NCI-H526 treated with DMSO at 0.1 percent for 48 hours (cell line): Measurements from ENCODE around the gene POLR2F.

Source experiments
- DNase-seq: peaks from one replicate; lab custom pipeline; 2025; lab: John Stamatoyannopoulos, UW

POLR2F gene

DNA sequence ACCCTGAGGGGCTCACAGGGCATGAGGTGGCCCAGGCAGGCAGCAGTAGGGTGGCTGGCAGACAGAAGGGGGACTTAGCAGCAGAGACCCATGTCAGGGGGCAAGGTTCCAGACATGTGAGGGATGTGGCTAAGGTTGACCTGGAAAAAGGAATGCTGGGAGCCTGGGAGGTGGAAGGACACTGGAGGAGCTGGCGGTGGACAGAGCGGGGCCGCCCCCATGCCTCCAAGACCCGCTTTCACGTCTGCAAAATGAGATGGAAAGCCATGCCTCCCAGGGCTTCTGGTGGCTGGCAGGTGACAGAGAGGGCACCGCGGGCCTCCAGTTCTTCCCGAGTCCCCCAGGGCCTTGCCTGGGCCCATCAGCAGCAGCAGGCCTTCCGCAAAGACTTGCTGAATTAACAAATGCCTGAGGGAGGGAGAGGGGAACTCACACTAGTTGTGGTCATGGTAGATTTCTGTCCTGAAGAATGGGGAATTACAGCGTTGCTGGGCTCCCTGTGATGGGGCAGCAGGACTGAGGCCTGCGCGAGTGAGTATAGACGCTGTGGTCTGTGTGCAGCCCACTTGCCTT is 53.9 kb downstream of the POLR2F start:
- no peak for DNase-seq

DNA sequence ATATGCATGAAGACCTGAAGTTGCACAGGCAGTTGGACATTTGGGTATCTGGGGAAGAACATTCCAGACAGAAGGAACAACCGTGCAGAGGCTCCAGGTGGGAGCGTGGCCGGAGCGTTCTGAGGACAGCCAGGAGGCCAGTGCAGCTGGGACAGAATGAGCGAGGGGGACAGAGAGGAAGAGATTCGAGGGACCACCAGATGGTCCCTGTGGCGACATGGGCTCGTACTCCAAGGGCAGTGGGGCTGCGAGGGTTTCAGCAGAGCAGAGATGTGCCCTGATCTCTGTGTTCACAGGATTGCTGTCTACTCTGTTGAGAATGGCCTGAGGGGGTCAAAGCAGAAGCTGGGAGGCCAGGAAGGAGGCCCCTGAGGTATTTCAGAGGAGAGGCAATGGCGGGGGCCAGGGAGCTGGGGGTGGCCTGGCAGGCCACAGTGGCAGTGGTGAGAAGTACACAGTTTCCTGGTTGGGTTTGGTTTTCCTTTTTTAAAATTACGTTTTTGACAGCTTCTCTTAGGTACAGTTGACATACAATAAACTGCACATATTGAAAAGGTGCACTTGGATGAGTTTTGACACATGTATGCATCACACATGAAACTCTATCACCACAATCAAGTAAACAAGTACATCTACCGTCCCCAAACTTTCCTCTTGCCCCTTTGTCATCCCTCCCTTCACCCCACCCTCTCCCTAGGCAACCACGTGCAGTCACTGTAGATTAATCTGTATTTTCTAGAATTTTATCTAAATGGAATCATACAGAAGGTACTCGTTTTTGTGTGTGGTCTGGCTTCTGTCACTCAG is 55.7 kb downstream of the POLR2F start:
- no peak for DNase-seq

DNA sequence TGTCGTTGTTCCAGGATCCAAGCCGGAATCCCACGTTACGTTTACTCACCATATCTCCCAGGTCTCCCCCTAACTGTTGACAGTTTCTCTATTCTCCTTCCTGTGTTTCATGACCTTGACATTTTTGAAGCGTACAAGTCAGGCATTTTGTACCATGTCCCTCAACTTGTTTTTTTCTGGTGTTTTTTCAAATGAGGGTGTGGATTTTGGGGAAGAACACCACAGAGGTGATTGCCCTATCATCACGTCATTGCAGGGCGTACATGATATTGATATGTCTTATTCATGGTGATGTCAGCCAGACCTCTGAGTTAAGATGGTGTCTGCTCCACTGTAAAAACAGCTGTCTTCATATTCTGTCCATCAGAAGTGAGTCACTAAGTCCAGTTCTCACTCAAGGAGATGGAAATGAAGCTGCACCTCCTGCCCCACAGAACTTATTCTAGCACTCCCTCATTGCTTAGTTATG is 59.1 kb downstream of the POLR2F start:
- DNase-seq = no peak

DNA sequence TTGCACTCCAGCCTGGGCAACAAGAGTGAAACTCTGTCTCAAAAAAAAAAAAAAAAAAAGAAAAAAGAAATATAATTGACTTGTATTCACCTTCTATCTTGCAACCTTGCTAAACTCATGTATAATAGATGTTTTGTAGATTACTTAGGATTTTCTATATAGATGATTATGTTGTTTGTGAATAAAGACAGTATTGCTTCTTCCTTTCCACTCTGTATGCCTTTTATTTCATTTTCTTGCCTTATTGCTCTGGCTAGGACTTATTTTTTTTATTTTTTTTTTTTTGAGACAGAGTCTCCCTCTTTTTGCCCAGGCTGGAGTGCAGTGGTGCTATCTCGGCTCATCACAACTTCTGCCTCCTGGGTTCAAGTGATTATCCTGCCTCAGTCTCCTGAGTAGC is 60.6 kb downstream of the POLR2F start:
- DNase-seq = no peak

DNA sequence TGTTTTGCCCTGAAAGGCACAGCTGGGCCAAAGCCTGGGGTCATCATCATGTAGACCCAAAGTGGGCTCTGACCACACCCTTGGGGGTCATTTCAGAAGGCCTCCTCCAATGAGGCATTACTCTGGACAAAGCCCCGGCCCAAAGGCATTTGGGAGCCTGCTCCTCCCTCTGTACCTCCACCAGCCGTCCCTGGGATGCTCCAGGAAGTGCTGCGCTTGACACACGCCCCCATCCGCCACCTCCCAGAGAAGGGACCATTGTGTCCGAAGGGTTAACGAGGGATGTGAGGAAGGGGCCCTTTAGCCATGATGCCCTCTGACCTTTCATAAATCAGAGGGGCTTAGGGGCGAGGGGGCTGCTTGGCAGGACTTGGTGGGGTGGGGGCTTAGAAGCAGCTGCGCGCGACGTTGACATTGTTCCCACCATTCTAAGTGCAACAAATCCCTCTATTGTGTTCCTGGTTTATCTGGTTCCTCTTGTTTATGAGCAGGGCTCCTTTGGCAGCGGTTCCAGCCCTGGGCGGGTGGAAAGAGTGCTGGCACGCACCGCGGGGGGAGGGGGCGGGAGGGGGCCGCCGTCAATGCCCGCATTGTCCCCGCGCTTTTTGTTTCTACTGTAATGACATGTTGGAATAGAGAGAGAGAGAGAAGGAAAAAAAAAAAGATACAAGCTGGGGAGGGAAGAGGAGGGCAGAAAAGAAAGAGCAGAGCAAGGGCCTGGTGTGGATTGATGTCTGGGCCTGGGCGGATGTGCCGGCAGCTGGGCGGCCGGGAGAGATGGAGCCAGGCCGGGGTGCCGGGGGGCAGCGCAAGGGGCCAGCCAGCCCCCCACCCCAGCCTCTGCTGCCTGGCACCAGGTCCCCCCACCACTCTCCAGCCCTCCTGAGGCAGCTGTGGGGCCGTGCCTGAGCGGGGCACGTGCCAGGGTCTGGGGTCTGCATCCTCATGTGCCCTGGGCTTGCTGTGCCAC is 63.0 kb downstream of the POLR2F start:
- no peak for DNase-seq

DNA sequence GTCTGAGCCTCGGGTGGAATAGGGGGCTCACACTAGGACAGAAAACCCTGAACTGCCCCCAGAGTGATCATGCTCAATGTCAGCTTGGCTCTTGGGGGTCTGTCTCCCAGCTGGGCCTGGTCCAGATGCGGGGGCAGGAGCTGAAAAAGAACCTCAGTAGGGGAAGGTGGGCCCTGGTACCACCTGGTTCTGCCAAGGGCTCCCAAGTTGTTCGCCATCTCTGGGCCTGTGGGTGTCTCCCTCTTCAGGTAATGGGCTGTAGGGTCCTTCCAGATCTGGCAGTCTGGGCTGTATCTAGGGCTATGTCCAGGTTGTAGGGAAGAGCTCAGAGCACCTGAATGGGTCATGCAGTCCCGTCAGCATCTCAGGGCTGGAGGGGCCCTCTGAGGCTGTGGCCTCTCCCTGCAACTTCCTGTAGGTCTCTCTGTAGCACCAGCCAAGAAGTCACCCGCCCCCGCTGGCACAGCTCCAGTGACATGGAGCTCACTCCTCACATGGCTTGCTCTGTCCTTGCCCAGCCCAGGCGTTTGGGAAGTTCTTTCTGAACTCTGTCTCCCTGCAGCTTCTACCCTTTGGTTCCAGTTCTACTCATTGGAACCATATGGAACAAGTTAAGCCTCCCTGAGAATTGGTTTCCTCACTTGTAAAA is 63.9 kb downstream of the POLR2F start:
- no peak for DNase-seq

DNA sequence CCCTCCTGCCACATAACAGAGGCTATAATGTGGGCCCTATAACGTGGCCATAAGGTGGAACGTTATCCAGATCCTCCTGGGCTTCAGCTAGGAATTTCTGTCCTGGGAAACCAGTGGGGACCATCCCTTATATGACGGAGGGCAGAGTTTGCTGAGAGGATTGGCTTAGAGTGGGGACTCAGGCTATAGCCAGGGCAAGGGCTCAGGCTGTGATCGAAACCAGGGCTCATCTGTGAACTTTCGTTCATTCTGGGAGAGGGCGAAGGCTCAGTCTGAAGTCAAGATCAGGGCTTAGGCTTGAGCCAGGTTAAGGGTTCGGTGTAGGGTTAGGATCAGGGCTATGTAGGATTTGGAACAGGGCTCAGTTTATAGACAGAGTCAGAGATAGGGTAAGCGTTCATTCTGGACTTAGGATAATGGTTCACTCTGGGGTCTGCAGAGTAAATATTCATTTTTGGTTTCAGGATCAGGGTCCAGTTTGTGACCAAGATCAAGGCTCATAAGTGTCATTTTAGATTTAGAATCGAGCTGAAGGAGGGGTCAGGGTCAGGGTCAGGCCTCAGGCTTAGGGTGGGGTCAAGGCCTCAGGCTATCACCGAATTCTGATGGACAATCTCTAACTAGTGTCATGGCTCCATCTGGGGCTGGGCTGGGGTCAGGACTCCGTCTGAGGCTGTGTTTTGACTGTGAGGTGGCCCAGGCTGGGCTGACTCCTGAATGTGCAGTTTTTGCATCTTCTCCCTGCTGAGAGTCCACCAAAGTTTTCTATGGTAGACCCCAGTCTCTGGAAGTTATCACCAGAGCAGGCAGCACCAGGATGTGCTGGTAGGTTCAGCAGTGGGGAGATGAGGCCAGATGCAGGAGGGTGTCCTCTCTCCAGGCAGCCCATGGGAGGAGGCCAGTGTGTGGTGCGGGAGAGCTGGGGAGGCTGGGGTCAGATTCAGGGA is 64.7 kb downstream of the POLR2F start:
- DNase-seq = no peak
